Stimulated activated CD4-positive, alpha-beta T cell treated with anti-CD3 and anti-CD28 coated beads, Interleukin-12 subunit alpha, Interleukin-12 subunit beta, amount 100 ng/mL, for 4 hours (primary cell): ENCODE measurements around the gene CEP85L.

Experiments used
- DNase-seq: peaks from one replicate; pipeline ENCODE4 v3.0.0-alpha.2; 2020

Gene CEP85L

GRCh38 chr6:118659513-118660217 lies 8.3 kb upstream of the CEP85L start:
- no peak for DNase-seq

GRCh38 chr6:118656847-118657451 lies 5.6 kb upstream of the CEP85L start:
- DNase-seq, result no peak

GRCh38 chr6:118652051-118652615 lies 742 bp upstream of the CEP85L start:
- DNase-seq, result no peak

GRCh38 chr6:118650582-118651281 lies 659 bp downstream of the CEP85L start:
- DNase-seq, result peak; percentile 39

GRCh38 chr6:118649918-118650581 lies 1.3 kb downstream of the CEP85L start:
- DNase-seq, result no peak

GRCh38 chr6:118648866-118649554 lies 2.4 kb downstream of the CEP85L start:
- DNase-seq, result no peak

GRCh38 chr6:118646977-118647376 lies 4.4 kb downstream of the CEP85L start:
- DNase-seq, result no peak

GRCh38 chr6:118645395-118645794 lies 6.0 kb downstream of the CEP85L start:
- DNase-seq, result no peak

GRCh38 chr6:118644007-118644406 lies 7.4 kb downstream of the CEP85L start:
- DNase-seq, result no peak

GRCh38 chr6:118641042-118641441 lies 10.3 kb downstream of the CEP85L start:
- no peak for DNase-seq

- DNase-seq, result no peak
Observed at GRCh38 chr6:118639054-118639964, 12.1 kb downstream of the CEP85L start.

- no peak for DNase-seq
Observed at GRCh38 chr6:118638288-118638687, 13.1 kb downstream of the CEP85L start.

GRCh38 chr6:118635909-118636735 lies 15.3 kb downstream of the CEP85L start:
- DNase-seq, result no peak

GRCh38 chr6:118632359-118632758 lies 19.0 kb downstream of the CEP85L start:
- no peak for DNase-seq

GRCh38 chr6:118630923-118631322 lies 20.5 kb downstream of the CEP85L start:
- DNase-seq, result no peak

- DNase-seq, result no peak
Observed at GRCh38 chr6:118630067-118630466, 21.3 kb downstream of the CEP85L start.

- DNase-seq, result no peak
Observed at GRCh38 chr6:118627724-118628123, 23.7 kb downstream of the CEP85L start.

GRCh38 chr6:118625833-118626232 lies 25.6 kb downstream of the CEP85L start:
- DNase-seq, result no peak

GRCh38 chr6:118621799-118622470 lies 29.5 kb downstream of the CEP85L start:
- DNase-seq, result no peak

GRCh38 chr6:118620202-118620601 lies 31.2 kb downstream of the CEP85L start:
- DNase-seq, result no peak
